ENCODE data around the gene CFAP20DC. TPM values are rescaled to one million over a fixed set of nuclear protein-coding genes. Genes with fewer than 3 reads are reported as not detected.

The CFAP20DC gene
- total and polyA plus RNA-seq, 2 of the 13 experiments (the other 11 are each of a cell fraction or from before 2014, with no cell fraction given) = not detected

DNA sequence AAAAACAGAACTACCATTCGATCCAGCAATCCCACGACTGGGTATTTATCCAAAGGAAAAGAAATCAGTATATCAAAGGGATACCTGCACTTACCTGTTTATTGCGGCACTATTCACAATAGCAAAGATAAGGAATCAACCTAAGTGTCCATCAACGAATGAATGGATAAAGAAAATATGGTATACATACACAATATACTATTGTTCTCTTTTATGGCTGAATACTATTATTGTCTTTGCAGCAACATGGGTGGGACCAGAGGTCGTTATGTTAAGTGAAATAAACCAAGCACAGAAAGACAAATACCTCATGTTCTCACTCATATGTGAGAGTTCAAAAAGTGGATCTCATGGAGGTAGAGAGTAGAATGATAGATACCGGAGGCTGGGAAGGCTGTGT is 264.9 kb downstream of the CFAP20DC start (continued):
- no peak for TF ChIP-seq ZBTB7A (CRISPR knock-in tag; IDR thresholded peaks at IDR 0.05)

DNA sequence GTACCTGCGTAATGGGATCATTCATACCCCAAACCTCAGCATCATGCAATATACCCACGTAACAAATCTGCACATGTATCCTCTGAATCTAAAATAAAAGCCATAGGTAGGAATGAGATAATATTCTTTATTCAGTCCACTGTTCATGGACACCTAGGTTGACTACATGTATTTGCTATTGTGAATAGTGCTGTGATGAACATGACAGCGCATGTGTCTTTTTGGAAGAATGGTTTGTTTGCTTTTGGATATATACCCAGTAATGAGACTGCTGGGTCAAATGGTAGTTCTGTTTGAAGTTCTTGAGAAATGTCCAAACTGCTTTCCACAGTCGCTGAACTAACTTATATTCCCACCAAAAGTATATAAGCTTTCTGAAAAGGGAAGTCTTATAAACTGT is 265.4 kb downstream of the CFAP20DC start:
- ATAC-seq (no peak), FAIRE-seq (no peak), DNase-seq (ENCODE audit: low spot score) (no peak)
- H3K27ac ChIP-seq (ENCODE audit: extremely low read length, insufficient read depth, low read length) = no peak overlapping the region
- in situ Hi-C loops (cut with HindIII; ENCODE audit: extremely low pct_ligation_motif_present, low pct_unique_long_range_greater_than_20kb) (no loop called here), intact Hi-C loops (cut with micrococcal nuclease; ENCODE audit: unreplicated experiment) (no loop called here)
- H3K36me3 ChIP-seq (replicated peaks in 1 of 2; ENCODE audit: control insufficient read depth in 1 of 2, insufficient read depth in 2 of 2, low read length in 2 of 2) = no peaks in the 10 kb centered on the region
- CTCF ChIA-PET (ENCODE audit: low intra/inter-chr PET ratio, low total read pairs) = no interaction called here
- TF ChIP-seq FOXA1 (IDR thresholded peaks at IDR 0.05) (no peak), FOXA1 (CRISPR knock-in tag; IDR thresholded peaks at IDR 0.05) (no peak), CENPX (CRISPR knock-in tag; IDR thresholded peaks at IDR 0.05) (no peak), SP5 (CRISPR knock-in tag; IDR thresholded peaks at IDR 0.05; ENCODE audit: borderline replicate concordance, low read depth) (no peak), MAFK (conservative IDR thresholded peaks at IDR 0.05 in 1 of 2, IDR thresholded peaks at IDR 0.05 in 1 of 2; ENCODE audit: low read length in 2 of 2) (no peak), TCF7L2 (IDR thresholded peaks at IDR 0.05; ENCODE audit: low read depth, low read length) (no peak), U2AF2 (IDR thresholded peaks at IDR 0.05; ENCODE audit: low read depth, low read length) (no peak)
- POLR2A ChIA-PET = no interaction called here
- no peaks in the 10 kb centered on the region; a peak in 1 of 5 replicates for H3K27me3 ChIP-seq (ENCODE audit: control insufficient read depth in 1 of 2, insufficient read depth in 2 of 2, low read length in 2 of 2)
- H3K79me2 ChIP-seq (ENCODE audit: insufficient read depth, low read length) = no peaks in the 10 kb centered on the region
- no peak overlapping the region for H3K4me3 ChIP-seq (replicated peaks in 1 of 3; ENCODE audit: insufficient read depth in 1 of 3, low read depth in 2 of 3, low read length in 3 of 3)
- no TSS peak for BruUV-seq (replicated peaks)
- peaks cover 13% of the 10 kb centered on the region for H3K9me3 ChIP-seq (ENCODE audit: low read length)
- H3K9ac ChIP-seq (ENCODE audit: insufficient read depth, low read depth, low read length) = no peak overlapping the region
- H3K4me2 ChIP-seq (ENCODE audit: low read depth, low read length) = no peak overlapping the region
- WGBS (ENCODE audit: low lambda C conversion rate) = 9% methylated on average over 4 of the region's 4 CpGs
- no peak overlapping the region for H2AFZ ChIP-seq (ENCODE audit: low read length)
- H3K4me1 ChIP-seq (ENCODE audit: insufficient read depth, low read length) = no peaks in the 10 kb centered on the region
- H4K20me1 ChIP-seq (ENCODE audit: insufficient read depth, low read length) = no peaks in the 10 kb centered on the region

DNA sequence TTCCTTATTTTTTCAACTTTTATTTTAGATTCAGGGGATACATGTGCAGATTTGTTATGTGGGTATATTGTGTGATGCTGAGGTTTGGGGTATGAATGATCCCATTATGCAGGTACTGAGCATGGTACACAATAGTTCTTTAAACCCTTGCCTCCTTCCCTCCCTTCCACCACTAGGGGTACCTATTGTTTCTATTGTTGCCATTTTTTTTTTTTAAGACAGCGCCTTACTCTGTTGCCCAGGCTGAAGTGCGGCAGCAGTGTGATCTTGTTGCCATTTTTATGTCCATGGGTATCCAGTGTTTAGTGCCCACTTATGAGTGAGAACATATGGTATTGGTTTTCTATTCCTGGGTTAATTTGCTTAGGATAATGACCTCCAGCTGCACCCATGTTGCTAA is 266.0 kb downstream of the CFAP20DC start:
- no peak overlapping the region for H3K27ac ChIP-seq (ENCODE audit: extremely low read length, insufficient read depth, low read length)
- no peak overlapping the region for H3K4me3 ChIP-seq (replicated peaks in 1 of 3; ENCODE audit: insufficient read depth in 1 of 3, low read depth in 2 of 3, low read length in 3 of 3)
- no peaks in the 10 kb centered on the region for H3K79me2 ChIP-seq (ENCODE audit: insufficient read depth, low read length)
- no peak for DNase-seq (ENCODE audit: low spot score)
- no peak overlapping the region for H2AFZ ChIP-seq (ENCODE audit: low read length)
- CTCF ChIA-PET (ENCODE audit: low intra/inter-chr PET ratio, low total read pairs) = no interaction called here
- ATAC-seq = no peak
- in situ Hi-C loops (cut with HindIII; ENCODE audit: extremely low pct_ligation_motif_present, low pct_unique_long_range_greater_than_20kb) = no loop called here
- H3K36me3 ChIP-seq (replicated peaks in 1 of 2; ENCODE audit: control insufficient read depth in 1 of 2, insufficient read depth in 2 of 2, low read length in 2 of 2) = no peaks in the 10 kb centered on the region
- intact Hi-C loops (cut with micrococcal nuclease; ENCODE audit: unreplicated experiment) = no loop called here
- H3K4me1 ChIP-seq (ENCODE audit: insufficient read depth, low read length) = no peaks in the 10 kb centered on the region
- WGBS (ENCODE audit: low lambda C conversion rate) = 86% methylated on average over 2 of the region's 2 CpGs
- no peaks in the 10 kb centered on the region for H4K20me1 ChIP-seq (ENCODE audit: insufficient read depth, low read length)
- no peak for TF ChIP-seq ZNF451 (CRISPR knock-in tag; IDR thresholded peaks at IDR 0.05)
- no peak overlapping the region for H3K9ac ChIP-seq (ENCODE audit: insufficient read depth, low read depth, low read length)
- H3K27me3 ChIP-seq (ENCODE audit: control insufficient read depth in 1 of 2, insufficient read depth in 2 of 2, low read length in 2 of 2) = no peaks in the 10 kb centered on the region; a peak in 1 of 5 replicates
- POLR2A ChIA-PET = no interaction called here
- no peak for FAIRE-seq
- BruUV-seq (replicated peaks) = no TSS peak
- H3K9me3 ChIP-seq (ENCODE audit: low read length) = peaks cover 19% of the 10 kb centered on the region
- no peak overlapping the region for H3K4me2 ChIP-seq (ENCODE audit: low read depth, low read length)

Data from HepG2 (cell line).